Activated naive CD4-positive, alpha-beta T cell treated with anti-CD3 and anti-CD28 coated beads, Interleukin-2, amount 50 U/mL, for 16 hours (primary cell): ENCODE results near the gene GAA.

Source experiments
- DNase-seq: peaks from one replicate; pipeline ENCODE4 v3.0.0-alpha.2; 2020

Gene GAA

DNA sequence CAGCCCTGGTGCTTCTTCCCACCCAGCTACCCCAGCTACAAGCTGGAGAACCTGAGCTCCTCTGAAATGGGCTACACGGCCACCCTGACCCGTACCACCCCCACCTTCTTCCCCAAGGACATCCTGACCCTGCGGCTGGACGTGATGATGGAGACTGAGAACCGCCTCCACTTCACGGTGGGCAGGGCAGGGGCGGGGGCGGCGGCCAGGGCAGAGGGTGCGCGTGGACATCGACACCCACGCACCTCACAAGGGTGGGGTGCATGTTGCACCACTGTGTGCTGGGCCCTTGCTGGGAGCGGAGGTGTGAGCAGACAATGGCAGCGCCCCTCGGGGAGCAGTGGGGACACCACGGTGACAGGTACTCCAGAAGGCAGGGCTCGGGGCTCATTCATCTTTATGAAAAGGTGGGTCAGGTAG, 3.6 kb downstream of the GAA start:
- DNase-seq, result no peak

DNA sequence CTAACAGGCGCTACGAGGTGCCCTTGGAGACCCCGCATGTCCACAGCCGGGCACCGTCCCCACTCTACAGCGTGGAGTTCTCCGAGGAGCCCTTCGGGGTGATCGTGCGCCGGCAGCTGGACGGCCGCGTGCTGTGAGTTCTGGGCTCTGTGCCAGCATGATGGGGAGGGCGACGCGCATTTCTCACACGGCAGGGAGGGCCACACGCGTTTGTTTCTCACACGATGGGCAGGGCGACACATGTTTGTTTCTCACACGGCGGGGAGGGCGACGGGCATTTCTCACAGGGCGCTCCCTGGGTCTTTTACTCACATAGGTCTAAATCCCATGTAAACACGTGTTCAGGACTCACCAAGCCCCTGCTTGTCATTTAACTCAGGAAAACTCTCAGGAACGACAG, 4.4 kb downstream of the GAA start:
- DNase-seq, result no peak

DNA sequence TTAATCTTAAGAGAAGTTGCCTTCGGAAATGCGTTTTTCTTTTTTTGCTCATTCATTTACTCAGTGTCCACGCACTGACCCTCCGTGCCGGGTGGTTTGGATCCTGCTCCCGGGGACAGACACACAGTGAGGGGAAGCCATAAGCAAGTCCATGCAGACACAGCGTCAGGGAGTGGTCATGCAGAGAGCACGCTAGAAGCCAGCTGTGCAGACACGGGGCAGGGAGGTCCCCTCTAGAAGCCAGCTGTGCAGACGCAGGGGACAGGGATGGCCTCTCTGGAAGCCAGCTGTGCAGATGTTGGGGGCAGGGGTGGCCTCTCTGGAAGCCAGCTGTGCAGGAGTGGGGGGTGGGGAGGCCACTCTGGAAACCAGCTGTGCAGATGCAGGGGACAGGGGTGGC, 4.8 kb downstream of the GAA start:
- DNase-seq, result no peak

DNA sequence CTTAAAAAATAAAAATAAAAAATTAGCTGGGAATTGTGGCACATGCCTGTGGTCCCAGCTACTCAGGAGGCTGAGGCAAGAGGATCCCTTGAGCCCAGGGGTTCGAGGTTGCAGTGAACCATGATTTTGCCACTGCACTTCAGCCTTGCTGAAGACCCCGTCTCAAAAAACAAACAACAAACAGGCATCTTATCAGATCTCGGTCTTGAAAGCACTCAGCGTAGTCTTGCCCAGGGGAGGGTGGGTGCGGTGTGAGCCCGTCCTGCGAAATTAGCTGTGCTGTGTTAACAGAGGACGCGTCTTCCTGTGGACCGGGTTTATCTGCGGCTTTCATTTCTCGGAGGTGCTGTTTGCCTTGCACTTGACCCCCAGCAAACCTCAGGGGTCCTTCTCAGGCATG, 5.4 kb downstream of the GAA start:
- no peak for DNase-seq

DNA sequence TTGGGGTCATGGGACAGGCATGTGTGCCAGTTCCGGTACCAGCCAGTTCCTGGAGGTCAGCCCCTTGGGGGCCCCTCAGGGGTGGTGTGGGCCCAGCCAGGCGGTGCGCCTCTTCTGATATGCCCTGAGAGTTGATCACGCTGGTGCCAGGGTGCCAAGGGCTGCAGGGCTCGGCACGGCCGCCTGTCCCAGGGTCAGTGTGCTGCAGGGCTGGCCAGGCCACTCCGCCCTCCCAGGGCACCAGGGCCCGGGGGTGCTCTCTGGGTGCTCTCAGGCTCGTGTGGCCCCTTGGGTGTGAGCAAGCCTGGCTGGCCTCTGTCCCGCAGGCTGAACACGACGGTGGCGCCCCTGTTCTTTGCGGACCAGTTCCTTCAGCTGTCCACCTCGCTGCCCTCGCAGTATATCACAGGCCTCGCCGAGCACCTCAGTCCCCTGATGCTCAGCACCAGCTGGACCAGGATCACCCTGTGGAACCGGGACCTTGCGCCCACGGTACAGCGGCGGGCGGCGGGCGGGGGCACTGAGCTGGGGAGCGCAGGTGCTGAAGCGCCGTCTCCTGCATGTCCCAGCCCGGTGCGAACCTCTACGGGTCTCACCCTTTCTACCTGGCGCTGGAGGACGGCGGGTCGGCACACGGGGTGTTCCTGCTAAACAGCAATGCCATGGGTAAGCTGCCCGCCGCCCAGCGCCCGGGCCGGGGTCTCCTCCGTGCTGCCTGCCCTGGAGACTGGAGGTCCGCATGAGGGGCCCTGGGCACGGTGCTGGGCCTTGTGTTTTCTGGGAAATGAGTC, 6.0 kb downstream of the GAA start:
- no peak for DNase-seq

DNA sequence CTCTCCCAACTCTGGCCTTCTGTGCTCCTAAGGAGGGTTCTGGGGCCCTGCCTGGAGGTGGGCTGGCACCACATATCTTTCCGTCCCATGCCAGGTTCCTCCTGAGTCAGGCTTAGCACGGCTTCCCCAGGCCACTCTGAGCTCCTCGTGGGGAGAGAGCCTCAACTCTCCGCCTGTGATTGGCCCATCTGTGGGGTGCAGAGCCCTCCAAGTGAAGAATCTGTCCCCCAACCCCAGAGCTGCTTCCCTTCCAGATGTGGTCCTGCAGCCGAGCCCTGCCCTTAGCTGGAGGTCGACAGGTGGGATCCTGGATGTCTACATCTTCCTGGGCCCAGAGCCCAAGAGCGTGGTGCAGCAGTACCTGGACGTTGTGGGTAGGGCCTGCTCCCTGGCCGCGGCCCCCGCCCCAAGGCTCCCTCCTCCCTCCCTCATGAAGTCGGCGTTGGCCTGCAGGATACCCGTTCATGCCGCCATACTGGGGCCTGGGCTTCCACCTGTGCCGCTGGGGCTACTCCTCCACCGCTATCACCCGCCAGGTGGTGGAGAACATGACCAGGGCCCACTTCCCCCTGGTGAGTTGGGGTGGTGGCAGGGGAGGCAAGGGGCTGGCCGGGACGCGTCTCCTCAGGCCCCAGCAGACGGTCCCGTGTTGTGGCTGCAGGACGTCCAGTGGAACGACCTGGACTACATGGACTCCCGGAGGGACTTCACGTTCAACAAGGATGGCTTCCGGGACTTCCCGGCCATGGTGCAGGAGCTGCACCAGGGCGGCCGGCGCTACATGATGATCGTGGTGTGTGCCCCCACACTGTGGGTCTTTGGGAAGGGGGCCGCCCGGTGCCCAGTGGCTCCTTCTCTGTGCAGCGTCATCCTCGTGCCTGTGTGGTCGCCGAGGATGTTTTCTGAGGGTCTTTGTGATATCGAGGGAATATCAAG, 6.9 kb downstream of the GAA start:
- DNase-seq, result no peak

DNA sequence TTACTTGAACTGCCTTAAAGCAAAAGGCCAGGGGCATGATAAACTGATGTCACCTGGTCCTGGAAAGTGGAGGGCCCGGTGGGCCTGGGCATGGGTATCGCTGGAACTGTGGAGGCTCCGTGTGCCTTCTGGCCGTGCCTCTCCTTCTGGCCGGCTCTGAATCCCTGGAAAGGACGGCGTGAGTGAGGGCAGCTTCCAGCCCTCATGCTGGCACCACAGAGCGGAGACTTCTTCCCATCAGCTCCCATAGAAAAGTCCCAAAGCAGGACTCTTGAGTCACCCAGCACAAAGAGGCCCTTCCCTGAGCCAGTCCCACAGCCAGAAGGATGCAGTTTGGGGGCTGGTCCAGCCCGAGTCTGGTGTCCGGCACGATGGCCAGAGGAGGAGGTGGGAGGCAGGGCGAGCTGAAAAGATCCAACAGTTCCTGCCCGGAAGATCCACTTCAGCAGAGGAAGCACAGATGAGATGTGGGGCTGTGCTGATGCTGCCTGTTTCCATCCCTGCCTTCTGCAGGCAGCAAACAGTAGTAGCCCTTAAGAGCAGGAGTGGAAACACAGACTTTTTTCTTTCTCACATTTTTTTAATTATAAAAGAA, 7.8 kb downstream of the GAA start:
- no peak for DNase-seq

DNA sequence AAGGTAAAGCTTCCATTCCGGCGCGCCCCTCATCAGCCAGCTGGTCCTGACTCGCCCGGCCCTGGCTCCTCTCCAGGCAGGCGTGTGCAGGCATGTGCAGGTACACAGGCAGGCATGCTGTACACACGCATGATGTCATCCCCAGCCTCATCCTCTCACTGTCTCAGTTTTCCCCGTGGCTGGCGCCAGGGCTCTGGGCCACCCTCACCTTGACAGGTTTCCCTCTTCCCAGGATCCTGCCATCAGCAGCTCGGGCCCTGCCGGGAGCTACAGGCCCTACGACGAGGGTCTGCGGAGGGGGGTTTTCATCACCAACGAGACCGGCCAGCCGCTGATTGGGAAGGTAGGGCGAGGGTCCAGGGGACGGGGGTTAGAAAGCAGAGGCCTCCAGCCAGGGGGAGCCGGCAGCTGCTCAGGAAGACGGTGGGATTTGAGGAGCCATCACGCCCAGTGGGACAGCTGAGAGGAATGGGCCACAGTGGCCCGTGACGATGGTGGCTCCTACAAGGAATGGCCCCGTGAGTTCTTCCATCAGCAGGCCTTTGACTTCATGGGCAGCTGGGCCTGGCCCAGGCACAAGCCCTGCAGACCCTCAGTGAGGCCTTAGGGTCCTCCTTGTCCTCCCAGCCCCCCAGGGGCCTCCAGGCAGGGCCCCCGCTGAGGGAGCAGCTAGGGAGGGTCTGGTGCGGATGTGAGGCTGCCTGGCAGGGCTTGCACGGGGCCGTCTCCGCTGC, 8.5 kb downstream of the GAA start:
- no peak for DNase-seq

DNA sequence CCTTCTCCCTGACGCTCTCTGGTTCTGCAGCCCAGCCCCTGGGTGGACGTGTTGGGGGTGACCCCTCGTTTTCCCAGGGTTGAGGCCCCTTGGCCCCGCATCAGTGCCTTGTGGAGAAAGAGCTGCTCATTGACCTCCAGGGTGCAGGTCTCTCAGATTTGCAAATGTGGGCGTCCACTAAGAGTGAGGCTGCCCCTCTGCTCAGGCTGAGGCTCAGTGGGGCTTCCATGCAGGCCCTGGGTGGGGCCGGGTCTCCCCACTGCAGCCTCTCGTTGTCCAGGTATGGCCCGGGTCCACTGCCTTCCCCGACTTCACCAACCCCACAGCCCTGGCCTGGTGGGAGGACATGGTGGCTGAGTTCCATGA, 9.0 kb downstream of the GAA start:
- DNase-seq, result no peak

DNA sequence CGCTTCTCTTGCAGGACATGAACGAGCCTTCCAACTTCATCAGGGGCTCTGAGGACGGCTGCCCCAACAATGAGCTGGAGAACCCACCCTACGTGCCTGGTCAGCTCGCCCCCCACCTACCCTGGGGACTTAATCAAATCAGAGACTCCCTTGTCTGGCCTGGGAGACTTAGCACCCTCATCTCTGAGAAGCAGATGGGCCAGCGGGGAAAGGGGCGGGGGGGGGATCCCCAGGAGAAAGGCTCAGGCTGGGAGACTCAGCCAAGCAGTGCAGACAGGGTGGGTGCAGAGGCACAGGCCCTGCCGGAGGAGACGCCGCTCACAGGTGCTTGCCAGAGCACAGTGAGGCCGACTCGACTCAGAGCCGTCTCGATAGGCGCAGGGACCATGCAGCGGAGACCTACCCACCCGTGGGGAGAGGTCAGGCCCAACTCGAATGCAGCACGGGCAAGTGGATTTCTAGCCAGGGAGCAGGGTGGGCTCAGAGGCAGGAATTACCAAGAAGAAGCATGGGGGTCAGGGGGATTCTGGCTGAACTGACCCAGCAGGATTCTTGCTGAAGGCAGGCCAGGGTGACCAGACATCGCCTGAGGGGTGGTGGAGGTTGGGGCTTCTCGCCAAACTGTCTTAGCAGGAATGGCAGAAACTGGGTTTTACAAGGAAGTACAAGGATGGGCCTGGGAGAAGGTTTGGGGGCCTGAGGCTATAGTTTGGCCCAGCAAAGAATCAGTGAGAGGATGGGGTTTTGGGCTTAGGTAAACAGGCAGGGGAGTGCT, 9.7 kb downstream of the GAA start:
- no peak for DNase-seq

DNA sequence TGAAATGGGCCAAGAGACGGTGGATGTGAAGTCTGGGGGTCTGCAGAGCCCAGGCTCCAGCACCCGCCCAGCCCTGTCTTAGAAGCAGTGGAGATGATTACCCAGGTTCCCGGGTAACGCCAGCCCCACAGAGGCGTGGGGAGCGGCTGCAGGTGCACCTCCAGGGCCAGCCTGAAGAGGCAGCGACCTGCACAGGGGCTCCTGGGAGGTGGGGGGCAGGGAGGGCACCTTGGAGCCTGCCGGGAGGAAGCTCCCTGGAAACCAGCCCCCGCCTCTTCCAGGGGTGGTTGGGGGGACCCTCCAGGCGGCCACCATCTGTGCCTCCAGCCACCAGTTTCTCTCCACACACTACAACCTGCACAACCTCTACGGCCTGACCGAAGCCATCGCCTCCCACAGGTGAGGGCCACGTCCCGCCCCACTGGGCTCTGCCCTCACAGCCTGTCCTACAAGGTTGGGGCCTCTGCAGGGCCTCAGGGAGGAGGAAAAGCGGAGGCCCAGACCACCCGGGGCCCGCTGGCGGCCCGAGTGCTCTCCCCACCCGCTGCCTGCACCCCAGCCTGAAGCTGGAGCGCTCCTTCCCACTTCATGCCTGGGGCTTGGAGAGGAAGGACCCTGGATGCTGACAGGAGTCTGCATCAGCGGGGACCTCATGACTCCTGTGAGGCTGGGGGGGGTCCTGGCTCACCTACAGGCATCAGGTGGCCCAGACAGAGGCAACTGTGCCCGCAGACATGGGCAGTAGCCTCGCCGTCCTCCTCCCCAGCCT, 10.5 kb downstream of the GAA start:
- no peak for DNase-seq

DNA sequence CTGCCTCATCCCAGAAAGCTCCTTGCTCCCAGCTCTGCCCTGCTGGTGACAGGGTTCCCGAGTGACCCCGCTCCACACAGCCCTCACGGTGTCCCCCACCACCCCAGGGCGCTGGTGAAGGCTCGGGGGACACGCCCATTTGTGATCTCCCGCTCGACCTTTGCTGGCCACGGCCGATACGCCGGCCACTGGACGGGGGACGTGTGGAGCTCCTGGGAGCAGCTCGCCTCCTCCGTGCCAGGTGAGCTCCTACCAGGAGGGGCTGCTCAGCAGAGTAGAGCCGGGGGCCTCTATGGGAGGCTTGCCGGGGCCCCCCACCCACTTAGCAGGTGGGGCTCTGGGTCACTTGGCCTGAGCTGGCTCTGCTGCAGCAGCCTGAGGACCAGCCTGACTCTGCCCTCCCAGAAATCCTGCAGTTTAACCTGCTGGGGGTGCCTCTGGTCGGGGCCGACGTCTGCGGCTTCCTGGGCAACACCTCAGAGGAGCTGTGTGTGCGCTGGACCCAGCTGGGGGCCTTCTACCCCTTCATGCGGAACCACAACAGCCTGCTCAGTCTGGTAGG, 11.2 kb downstream of the GAA start:
- no peak for DNase-seq

DNA sequence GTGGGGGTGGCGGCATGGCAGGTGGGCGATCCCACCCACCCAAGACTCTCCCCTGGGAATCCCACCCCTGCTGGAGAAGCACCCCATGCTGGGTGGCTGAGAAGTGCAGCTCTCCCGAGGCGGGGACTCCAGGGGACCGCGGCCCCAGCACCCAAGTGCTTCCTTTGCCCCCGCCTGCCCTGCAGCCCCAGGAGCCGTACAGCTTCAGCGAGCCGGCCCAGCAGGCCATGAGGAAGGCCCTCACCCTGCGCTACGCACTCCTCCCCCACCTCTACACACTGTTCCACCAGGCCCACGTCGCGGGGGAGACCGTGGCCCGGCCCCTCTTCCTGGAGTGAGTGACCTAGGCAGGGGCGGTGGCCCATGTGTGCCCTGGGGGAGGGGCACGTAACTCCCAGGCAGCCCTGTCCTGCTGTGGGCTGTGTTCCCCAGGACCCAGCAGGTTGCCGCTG, 11.7 kb downstream of the GAA start:
- DNase-seq, result no peak

DNA sequence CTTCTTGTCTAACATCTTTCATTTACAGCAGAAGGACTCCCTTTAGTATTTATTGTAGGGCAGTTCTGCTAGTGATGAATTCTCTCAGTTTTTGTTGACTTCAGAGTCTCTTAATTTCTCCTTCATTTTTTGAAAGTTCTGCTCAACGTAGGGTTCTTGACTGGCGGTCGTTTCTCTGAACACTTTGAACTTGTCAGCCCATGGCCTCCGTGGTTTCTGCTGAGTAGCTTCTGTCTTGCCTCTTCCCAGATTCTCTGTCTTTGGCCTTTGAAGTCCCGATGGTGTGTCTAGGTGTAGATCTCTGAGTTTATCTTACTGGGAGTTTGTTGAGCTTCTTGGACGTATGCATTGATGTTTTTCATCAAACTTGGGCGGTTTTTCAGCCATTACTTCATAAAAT, 13.4 kb downstream of the GAA start:
- DNase-seq, result no peak

DNA sequence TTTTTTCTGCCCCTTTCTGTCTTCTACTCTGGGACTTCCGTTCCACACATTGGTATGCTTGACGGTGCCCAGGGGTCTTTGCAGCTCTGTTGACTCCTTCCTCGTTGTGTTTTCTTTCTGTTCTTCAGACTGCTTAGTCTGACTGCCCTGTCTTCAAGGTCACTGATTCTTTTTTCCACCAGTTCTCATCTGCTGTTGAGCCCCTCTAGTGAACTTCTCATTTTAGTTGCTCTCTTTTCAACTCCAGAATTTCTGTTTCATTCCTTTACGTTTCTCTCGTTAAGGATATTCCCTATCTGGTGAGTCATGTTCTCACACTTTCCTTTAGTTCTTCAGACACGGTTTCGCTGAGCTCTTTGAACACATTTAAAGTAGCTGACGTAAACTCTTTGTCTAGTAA, 13.8 kb downstream of the GAA start:
- DNase-seq, result no peak

DNA sequence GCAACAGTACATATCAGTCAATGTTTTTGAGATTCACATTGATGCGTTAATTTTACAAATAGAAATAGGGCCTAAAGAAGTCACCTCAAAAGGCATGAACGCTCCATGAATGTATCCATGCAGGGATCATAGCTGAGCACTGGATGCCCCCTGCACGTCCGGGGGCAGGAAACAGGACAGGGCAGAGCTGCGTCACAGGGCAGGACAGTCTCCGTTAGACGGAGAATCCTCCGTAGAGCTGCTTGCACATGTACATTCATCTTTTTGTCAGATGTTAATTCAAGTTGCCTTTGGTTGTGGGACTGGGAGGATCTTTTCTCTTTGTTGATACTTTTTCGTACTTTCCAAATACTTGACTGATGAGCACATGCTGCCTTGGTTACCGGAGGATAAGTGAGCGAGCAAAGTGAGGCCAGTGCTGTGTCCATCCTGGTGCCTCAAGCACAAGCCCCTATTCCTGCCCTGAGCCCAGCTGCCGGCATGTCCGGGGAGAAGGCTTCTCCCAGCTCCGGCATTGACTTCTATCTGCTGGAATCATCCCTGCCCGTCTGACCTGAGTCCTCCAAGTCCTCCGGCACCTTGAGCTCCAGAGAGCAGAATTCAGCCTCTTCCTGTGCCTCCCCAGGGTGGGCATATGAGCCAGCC, 15.0 kb downstream of the GAA start:
- DNase-seq, result no peak

DNA sequence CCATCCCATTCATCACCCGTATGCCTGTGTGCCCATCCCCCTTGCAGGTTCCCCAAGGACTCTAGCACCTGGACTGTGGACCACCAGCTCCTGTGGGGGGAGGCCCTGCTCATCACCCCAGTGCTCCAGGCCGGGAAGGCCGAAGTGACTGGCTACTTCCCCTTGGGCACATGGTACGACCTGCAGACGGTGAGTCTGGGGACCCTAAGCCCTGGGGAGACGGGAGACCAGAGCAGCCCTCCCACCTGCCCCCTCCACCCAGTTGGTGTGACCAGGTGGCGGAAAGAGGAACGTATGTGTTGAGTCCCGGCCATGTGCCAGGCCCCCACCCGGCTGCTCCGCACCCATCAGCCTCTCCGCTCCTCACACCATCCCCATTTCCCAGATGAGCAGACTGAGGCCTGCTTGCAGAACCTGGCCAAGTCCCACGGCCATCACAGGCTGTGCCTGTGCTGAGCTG, 15.6 kb downstream of the GAA start:
- DNase-seq, result no peak

DNA sequence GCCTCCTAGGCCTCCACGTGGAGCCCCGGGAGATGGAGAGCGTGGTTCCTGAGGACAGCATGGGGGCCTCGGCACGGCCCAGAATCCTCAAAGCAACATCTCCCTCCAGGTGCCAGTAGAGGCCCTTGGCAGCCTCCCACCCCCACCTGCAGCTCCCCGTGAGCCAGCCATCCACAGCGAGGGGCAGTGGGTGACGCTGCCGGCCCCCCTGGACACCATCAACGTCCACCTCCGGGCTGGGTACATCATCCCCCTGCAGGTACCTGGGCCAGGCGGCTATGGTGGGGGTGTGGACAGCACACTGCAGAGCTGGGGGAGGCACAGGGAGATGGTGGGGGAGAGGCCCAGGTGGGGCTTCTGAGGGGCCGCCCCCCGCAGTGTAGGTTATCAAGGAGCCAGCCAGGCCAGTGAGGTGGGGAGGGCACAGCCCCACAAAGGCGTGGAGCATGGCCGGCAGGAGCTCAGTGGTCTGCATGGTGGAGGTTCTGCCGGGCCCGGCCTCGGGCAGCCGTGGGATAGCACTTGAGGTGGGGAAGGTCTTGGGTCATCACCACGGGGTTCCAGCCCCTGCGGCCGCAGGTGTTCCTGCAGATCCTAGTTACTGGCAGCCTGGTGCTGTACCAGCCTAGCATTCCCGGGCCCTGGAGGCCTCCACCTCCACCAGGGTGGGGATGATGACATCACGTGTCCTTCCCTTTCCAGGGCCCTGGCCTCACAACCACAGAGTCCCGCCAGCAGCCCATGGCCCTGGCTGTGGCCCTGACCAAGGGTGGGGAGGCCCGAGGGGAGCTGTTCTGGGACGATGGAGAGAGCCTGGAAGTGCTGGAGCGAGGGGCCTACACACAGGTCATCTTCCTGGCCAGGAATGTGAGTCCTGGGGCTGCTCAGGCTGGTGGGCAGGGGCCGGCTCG, 16.4 kb downstream of the GAA start:
- no peak for DNase-seq

DNA sequence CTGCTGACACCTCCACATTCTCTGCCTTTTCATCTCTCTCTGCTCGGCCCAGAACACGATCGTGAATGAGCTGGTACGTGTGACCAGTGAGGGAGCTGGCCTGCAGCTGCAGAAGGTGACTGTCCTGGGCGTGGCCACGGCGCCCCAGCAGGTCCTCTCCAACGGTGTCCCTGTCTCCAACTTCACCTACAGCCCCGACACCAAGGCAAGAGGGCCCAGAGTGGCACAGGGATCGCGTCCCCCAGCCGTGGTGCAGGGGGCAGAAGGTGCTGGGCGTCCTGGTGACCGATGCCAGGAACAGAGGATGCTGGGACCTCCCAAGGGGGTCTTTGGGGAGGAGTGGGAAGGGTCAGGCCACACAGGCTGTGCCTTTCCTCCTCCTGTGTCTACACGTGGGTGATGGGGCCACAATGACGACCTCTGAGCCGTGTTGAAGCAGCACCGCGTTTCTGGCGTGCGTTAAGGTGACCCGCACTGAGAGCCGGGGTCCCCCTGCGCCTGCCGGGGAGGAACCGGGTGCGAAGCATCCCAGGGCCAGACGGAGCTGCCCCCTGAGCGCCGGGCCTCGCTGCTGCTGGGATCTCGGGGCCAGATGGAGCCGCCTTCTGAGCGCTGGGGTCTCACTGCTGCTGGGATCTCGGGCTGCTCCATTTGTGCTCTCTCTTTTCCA, 17.4 kb downstream of the GAA start:
- no peak for DNase-seq
